Measurements from ENCODE around the gene NXF1. TPM values are rescaled to one million over a fixed set of nuclear protein-coding genes. Genes with fewer than 3 reads are reported as not detected.
"Not testable (repeated sequence)": the region's sequence is repeated elsewhere in the genome, so short reads cannot be mapped to it uniquely, and the experiment has no call there.

Gene NXF1
- total and polyA plus RNA-seq, 7 experiments from 2014 or later, result 66.9 to 421 (median 175) TPM

DNA sequence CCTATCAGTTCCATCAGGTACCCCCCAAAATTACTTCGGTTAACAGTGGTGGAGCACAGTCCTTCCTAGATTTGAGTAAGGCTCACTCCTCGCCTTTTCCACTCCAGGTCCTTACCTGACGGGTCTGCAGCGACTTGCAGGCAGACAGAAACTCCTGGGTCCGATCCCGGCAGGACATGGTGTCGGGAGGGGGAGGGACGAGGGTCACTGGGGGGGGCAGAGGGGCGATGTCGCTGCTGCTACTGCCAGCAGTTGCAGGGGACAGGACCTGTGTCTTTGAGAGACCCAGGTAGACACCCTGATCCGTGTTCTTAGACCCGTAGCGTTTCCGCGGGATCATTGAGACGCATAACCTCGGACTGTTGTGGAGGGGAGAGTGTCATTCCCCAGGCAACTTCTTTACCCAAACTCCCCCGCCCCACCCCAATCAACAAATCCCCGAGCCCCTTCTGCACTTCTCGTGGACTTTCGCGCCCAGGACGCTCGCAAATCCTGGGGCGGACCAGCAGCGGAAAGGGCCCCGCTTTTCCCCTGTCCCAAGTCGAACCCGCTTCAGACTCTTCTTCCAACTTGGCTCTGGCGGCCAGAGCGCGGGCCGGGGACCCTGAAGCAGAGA, 25.8 kb upstream of the NXF1 start:
- Mint-ChIP-seq H3K4me1 (peaks cover 15 to 52% (median 41%) of the 10 kb centered on the region in 7 donors), H3K4me3 (peak overlapping the region; percentile 87 to 99 (median 96)), H3K27ac (peak overlapping the region; percentile 93 to 100 (median 99)), H3K9me3 (no peaks in the 10 kb centered on the region), H3K36me3 (peaks cover 7 to 20% (median 9%) of the 10 kb centered on the region in 5 donors), H3K27me3 (no peaks in the 10 kb centered on the region)
- CTCF ChIA-PET, result interaction anchor here (0.5 to 1.1 kb wide), 3 partner anchors 19 to 44 kb away, joined by 3 read pairs; no protein-coding TSS in a partner anchor
- H3K4me3 ChIP-seq (ENCODE audit: low read length), result peak overlapping the region; percentile 95
- ATAC-seq, result no peak
- peaks cover 4 to 52% (median 17%) of the 10 kb centered on the region in 3 experiments for H3K36me3 ChIP-seq (ENCODE audit: control insufficient read depth in 2 of 3, insufficient read depth in 3 of 3, low read length in 3 of 3)
- H3K27me3 ChIP-seq (ENCODE audit: control insufficient read depth in 2 of 2, insufficient read depth in 2 of 2, low read length in 2 of 2), result no peaks in the 10 kb centered on the region
- H3K27ac ChIP-seq (ENCODE audit: low read depth, low read length), result peak overlapping the region; percentile 99
- intact Hi-C loops (cut with micrococcal nuclease), result loop anchor here (1.0 to 5.0 kb wide), 3 partner anchors 8 to 239 kb away; partner anchors contain the start of genes TMEM223 (in 1 of the 2), TUT1 (in 1 of the 2) and WDR74 (in 1 of the 2)
- POLR2A ChIA-PET, result interaction anchor here (0.7 to 7.5 kb wide), 28 partner anchors 9 to 239 kb away, joined by 3 to 122 read pairs (median 7); partner anchors contain the start of genes C11orf98, CSKMT, HNRNPUL2 and LBHD1
- no peak for DNase-seq
- peaks cover 16% of the 10 kb centered on the region in 2 donors for H3K4me1 ChIP-seq (ENCODE audit: control insufficient read depth in 2 of 2, insufficient read depth in 2 of 2, low read length in 2 of 2)
- no peaks in the 10 kb centered on the region for H3K9me3 ChIP-seq (ENCODE audit: control insufficient read depth in 2 of 3, low read length in 3 of 3)

DNA sequence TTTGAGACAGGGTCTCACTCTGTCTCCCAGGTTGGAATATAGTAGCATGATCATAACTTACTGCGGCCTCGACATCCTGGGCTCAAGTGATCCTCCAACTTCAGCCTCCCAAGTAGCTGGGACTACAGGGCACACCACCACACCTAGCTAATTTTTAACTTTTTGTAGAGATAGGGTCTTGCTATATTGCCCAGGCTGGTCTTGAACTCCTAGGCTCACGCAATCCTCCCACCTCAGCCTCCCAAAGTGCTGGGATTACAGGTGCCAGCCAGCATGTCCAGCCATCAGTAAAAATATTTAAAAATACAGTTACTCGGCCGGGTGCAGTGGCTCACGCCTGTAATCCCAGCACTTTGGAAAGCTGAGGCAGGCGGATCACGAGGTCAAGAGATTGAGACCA, 22.9 kb upstream of the NXF1 start:
- H3K4me3 ChIP-seq (ENCODE audit: low read length); H3K9me3 ChIP-seq (ENCODE audit: control insufficient read depth in 2 of 3, low read length in 3 of 3); H3K27ac ChIP-seq (ENCODE audit: low read depth, low read length); DNase-seq; ATAC-seq; H3K27me3 Mint-ChIP-seq; H3K4me3 Mint-ChIP-seq; H3K9me3 Mint-ChIP-seq; intact Hi-C loops (cut with micrococcal nuclease); CTCF ChIA-PET; H3K27me3 ChIP-seq (ENCODE audit: control insufficient read depth in 2 of 2, insufficient read depth in 2 of 2, low read length in 2 of 2): not testable (repeated sequence)
- POLR2A ChIA-PET, result interaction anchor here (1.4 to 4.7 kb wide), 15 partner anchors 9 to 163 kb away, joined by 3 to 71 read pairs (median 6); partner anchors contain the start of genes C11orf98, CSKMT, NXF1 and TAF6L
- Mint-ChIP-seq H3K27ac (peak overlapping the region in 1 of 9 donors; percentile 18), H3K4me1 (peaks cover 15 to 52% (median 28%) of the 10 kb centered on the region in 7 donors), H3K36me3 (peaks cover 4 to 32% (median 16%) of the 10 kb centered on the region in 5 donors)
- H3K36me3 ChIP-seq (ENCODE audit: control insufficient read depth in 2 of 3, insufficient read depth in 3 of 3, low read length in 3 of 3), result peaks cover 25 to 56% (median 30%) of the 10 kb centered on the region in 3 experiments
- H3K4me1 ChIP-seq (ENCODE audit: control insufficient read depth in 2 of 2, insufficient read depth in 2 of 2, low read length in 2 of 2), result peaks cover 16% of the 10 kb centered on the region in 2 donors

DNA sequence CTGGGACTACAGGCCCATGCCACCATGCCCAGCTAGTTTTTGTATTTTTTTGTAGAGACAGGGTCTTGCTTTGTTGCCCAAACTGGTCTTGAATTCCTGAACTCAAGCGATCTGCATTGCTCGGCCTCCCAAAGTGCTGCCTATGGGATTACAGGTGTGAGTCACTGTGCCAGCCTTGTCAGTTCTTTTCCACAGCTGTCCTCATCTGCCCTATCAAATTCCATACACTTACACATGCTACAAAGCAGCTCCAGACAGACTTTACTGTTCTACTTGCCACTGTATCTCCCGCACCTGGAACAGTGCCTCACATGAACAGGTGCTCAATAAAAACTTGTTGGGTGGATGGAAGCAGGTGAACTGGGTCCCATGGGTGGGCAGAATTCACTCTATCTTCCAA, 18.4 kb upstream of the NXF1 start:
- DNase-seq, result no peak
- peaks cover 3 to 25% (median 11%) of the 10 kb centered on the region in 7 donors for H3K4me1 Mint-ChIP-seq
- Histone ChIP-seq H3K27ac (ENCODE audit: low read depth, low read length) (no peak overlapping the region), H3K36me3 (ENCODE audit: control insufficient read depth in 2 of 3, insufficient read depth in 3 of 3, low read length in 3 of 3) (peaks cover 25 to 86% (median 30%) of the 10 kb centered on the region in 3 experiments), H3K9me3 (ENCODE audit: control insufficient read depth in 2 of 3, low read length in 3 of 3) (no peaks in the 10 kb centered on the region), H3K27me3 (ENCODE audit: control insufficient read depth in 2 of 2, insufficient read depth in 2 of 2, low read length in 2 of 2) (no peaks in the 10 kb centered on the region), H3K4me3 (ENCODE audit: low read length) (no peak overlapping the region), H3K4me1 (ENCODE audit: control insufficient read depth in 2 of 2, insufficient read depth in 2 of 2, low read length in 2 of 2) (no peaks in the 10 kb centered on the region)
- intact Hi-C loops (cut with micrococcal nuclease), result no loop called here
- no peaks in the 10 kb centered on the region for H3K27me3 Mint-ChIP-seq
- peak overlapping the region in 1 of 9 donors; percentile 52 for H3K27ac Mint-ChIP-seq
- H3K36me3 Mint-ChIP-seq, result peaks cover 4 to 46% (median 29%) of the 10 kb centered on the region in 5 donors
- ChIA-PET CTCF (no interaction called here), POLR2A (interaction anchor here (0.5 to 2.2 kb wide), 10 partner anchors 9 to 1747 kb away, joined by 3 to 23 read pairs (median 4); partner anchors contain the start of genes NXF1, TEX54 and WDR74)
- no peak overlapping the region for H3K4me3 Mint-ChIP-seq
- no peak for ATAC-seq
- H3K9me3 Mint-ChIP-seq, result no peaks in the 10 kb centered on the region

DNA sequence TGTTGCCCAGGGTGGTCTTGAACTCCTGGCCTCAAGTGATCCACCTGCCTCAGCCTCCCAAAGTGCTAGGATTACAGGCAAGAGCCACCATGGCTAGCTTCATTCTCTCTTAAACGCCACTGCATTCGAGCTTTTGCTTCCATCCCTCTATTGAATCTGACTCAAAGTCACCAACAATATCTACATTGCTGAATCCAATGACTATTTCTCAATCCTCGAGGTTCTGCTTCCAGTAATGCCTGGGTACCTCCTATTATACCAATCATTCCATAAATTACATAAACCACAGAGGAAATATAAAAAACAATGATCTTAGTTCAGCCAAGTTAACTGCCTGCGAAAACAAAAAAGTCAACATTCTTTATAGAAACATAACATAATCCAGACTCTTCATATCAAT, 11.9 kb upstream of the NXF1 start:
- H3K4me3 ChIP-seq (ENCODE audit: low read length), result no peak overlapping the region
- ATAC-seq, result no peak
- Mint-ChIP-seq H3K4me1 (peaks cover 0 to 9% (median 0%) of the 10 kb centered on the region in 7 donors), H3K36me3 (peaks cover 4 to 10% (median 8%) of the 10 kb centered on the region in 5 donors), H3K9me3 (no peaks in the 10 kb centered on the region), H3K4me3 (no peak overlapping the region), H3K27me3 (no peaks in the 10 kb centered on the region), H3K27ac (no peak overlapping the region)
- POLR2A ChIA-PET, result interaction anchor here (0.6 to 3.3 kb wide), 9 partner anchors 11 to 218 kb away, joined by 3 to 17 read pairs (median 7); partner anchors contain the start of genes LBHD1, NXF1 and TMEM179B
- peaks cover 0 to 44% (median 0%) of the 10 kb centered on the region in 3 experiments for H3K36me3 ChIP-seq (ENCODE audit: control insufficient read depth in 2 of 3, insufficient read depth in 3 of 3, low read length in 3 of 3)
- no peaks in the 10 kb centered on the region for H3K9me3 ChIP-seq (ENCODE audit: control insufficient read depth in 2 of 3, low read length in 3 of 3)
- H3K27ac ChIP-seq (ENCODE audit: low read depth, low read length), result no peak overlapping the region
- intact Hi-C loops (cut with micrococcal nuclease), result no loop called here
- no peak for DNase-seq
- no peaks in the 10 kb centered on the region for H3K4me1 ChIP-seq (ENCODE audit: control insufficient read depth in 2 of 2, insufficient read depth in 2 of 2, low read length in 2 of 2)
- CTCF ChIA-PET, result interaction anchor here (1.2 kb wide), 1 partner anchor 64 kb away, joined by 3 read pairs; the partner anchor contains the start of gene SLC3A2
- no peaks in the 10 kb centered on the region for H3K27me3 ChIP-seq (ENCODE audit: control insufficient read depth in 2 of 2, insufficient read depth in 2 of 2, low read length in 2 of 2)

DNA sequence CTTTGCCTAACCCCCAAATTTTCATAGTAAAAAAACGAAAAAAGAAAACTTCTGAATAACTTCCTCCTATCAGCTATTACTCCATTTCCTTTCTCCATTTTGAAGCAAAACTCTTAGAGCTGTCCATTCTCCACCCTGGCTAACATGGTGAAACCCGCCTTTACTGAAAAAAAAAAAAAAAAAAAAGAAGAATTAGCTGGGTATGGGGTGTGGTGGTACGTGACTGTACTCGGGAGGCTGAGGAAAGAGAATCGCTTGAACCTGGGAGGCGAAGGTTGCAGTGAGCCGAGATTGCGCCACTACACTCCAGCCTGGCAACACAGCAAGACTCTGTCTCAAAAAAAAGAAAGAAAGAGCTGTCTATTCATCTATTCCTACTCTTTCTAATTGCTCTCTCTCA, 11.3 kb upstream of the NXF1 start:
- ChIA-PET POLR2A (interaction anchor here (0.6 to 3.3 kb wide), 10 partner anchors 10 to 217 kb away, joined by 3 to 17 read pairs (median 6); partner anchors contain the start of genes NXF1, TMEM179B and WDR74), CTCF (interaction anchor here (0.9 to 1.2 kb wide), 2 partner anchors 30 to 64 kb away, joined by 3 read pairs; partner anchors contain the start of gene SLC3A2)
- H3K9me3 Mint-ChIP-seq, result no peaks in the 10 kb centered on the region
- H3K36me3 Mint-ChIP-seq, result peaks cover 4 to 10% (median 8%) of the 10 kb centered on the region in 5 donors
- Histone ChIP-seq H3K4me3 (ENCODE audit: low read length) (no peak overlapping the region), H3K27me3 (ENCODE audit: control insufficient read depth in 2 of 2, insufficient read depth in 2 of 2, low read length in 2 of 2) (no peaks in the 10 kb centered on the region), H3K27ac (ENCODE audit: low read depth, low read length) (no peak overlapping the region), H3K4me1 (ENCODE audit: control insufficient read depth in 2 of 2, insufficient read depth in 2 of 2, low read length in 2 of 2) (no peaks in the 10 kb centered on the region), H3K9me3 (ENCODE audit: control insufficient read depth in 2 of 3, low read length in 3 of 3) (no peaks in the 10 kb centered on the region), H3K36me3 (ENCODE audit: control insufficient read depth in 2 of 3, insufficient read depth in 3 of 3, low read length in 3 of 3) (peaks cover 0 to 40% (median 0%) of the 10 kb centered on the region in 3 experiments)
- H3K4me1 Mint-ChIP-seq, result peaks cover 0 to 9% (median 0%) of the 10 kb centered on the region in 7 donors
- intact Hi-C loops (cut with micrococcal nuclease), result no loop called here
- H3K27me3 Mint-ChIP-seq, result no peaks in the 10 kb centered on the region
- H3K27ac Mint-ChIP-seq, result peak overlapping the region in 1 of 9 donors; percentile 8
- no peak overlapping the region for H3K4me3 Mint-ChIP-seq
- DNase-seq (no peak), ATAC-seq (peak; percentile 77)

DNA sequence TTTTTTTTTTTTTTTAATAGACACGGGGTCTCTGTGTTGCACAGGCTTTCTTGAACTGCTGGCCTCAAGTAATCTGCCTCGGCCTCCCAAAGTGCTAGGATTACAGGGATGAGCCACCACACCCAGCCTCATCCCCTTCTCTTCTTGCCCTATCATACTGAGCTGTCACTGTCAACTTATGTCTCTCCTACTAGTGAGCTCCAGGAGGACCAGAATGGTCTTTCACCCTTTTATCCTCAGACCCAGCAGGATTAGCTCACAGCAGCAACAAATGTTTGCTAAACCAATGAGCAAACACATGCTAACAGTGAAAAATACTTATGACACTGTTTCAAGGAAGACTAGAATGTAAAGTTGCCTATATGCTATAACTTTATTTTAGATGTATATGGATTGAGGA, 6.4 kb upstream of the NXF1 start:
- no peak for ATAC-seq
- H3K4me3 Mint-ChIP-seq, result no peak overlapping the region
- POLR2A ChIA-PET, result interaction anchor here (0.6 to 1.5 kb wide), 7 partner anchors 10 to 38 kb away, joined by 3 to 4 read pairs (median 3); partner anchors contain the start of gene STX5

More for the DNA sequence above, 6.4 kb upstream of the NXF1 start:
- DNase-seq, result no peak
- intact Hi-C loops (cut with micrococcal nuclease), result no loop called here
- Histone ChIP-seq H3K36me3 (ENCODE audit: control insufficient read depth in 2 of 3, insufficient read depth in 3 of 3, low read length in 3 of 3) (peaks cover 0 to 7% (median 0%) of the 10 kb centered on the region in 3 experiments), H3K27ac (ENCODE audit: low read depth, low read length) (no peak overlapping the region), H3K4me3 (ENCODE audit: low read length) (no peak overlapping the region), H3K9me3 (ENCODE audit: control insufficient read depth in 2 of 3, low read length in 3 of 3) (no peaks in the 10 kb centered on the region), H3K4me1 (ENCODE audit: control insufficient read depth in 2 of 2, insufficient read depth in 2 of 2, low read length in 2 of 2) (no peaks in the 10 kb centered on the region), H3K27me3 (ENCODE audit: control insufficient read depth in 2 of 2, insufficient read depth in 2 of 2, low read length in 2 of 2) (no peaks in the 10 kb centered on the region)
- Mint-ChIP-seq H3K27ac (peak overlapping the region in 6 of 9 donors; percentile 4 to 44 (median 21)), H3K4me1 (peaks cover 0 to 13% (median under 1%) of the 10 kb centered on the region in 7 donors), H3K36me3 (peaks cover 0 to 4% (median 0%) of the 10 kb centered on the region in 5 donors), H3K9me3 (no peaks in the 10 kb centered on the region), H3K27me3 (no peaks in the 10 kb centered on the region)
- CTCF ChIA-PET, result interaction anchor here (0.6 kb wide), 3 partner anchors 19 to 189 kb away, joined by 3 to 9 read pairs (median 3); no protein-coding TSS in a partner anchor
